HEK293T (cell line): ENCODE results near the gene CD109.

Source experiments
- BHLHE40 ChIP-seq: fragments of 450-650 bp; IDR thresholded peaks from 2 replicates; pipeline ENCODE4 v1.6.1; 2016; ENCODE audit warnings: mild to moderate bottlenecking, moderate library complexity, borderline replicate concordance
- CTBP1 ChIP-seq: fragments of 450-650 bp; IDR thresholded peaks from 2 replicates; pipeline ENCODE4 v1.6.1; 2016; ENCODE audit warnings: borderline replicate concordance
- ELF4 ChIP-seq: fragments of 450-650 bp; IDR thresholded peaks from 2 replicates; pipeline ENCODE4 v1.6.1; 2017; ENCODE audit warnings: antibody characterized with exemption
- FOXA1 ChIP-seq: fragments of 450-650 bp; IDR thresholded peaks from 2 replicates; pipeline ENCODE4 v1.6.1; 2016; ENCODE audit warnings: mild to moderate bottlenecking
- FOXK2 ChIP-seq: fragments of 450-650 bp; IDR thresholded peaks from 2 replicates; pipeline ENCODE4 v1.6.1; 2016; ENCODE audit warnings: mild to moderate bottlenecking
- L3MBTL2 ChIP-seq: fragments of 450-650 bp; conservative IDR thresholded peaks from 2 replicates; pipeline ENCODE4 v1.6.1; 2016; ENCODE audit warnings: mild to moderate bottlenecking
- NFRKB ChIP-seq: fragments of 450-650 bp; IDR thresholded peaks from 2 replicates; pipeline ENCODE4 v1.6.1; 2016; ENCODE audit warnings: mild to moderate bottlenecking, moderate library complexity
- SP1 ChIP-seq: fragments of 450-650 bp; IDR thresholded peaks from 2 replicates; pipeline ENCODE4 v1.6.1; 2017
- SUZ12 ChIP-seq: fragments of 450-650 bp; IDR thresholded peaks from 2 replicates; pipeline ENCODE4 v1.6.1; 2016; ENCODE audit warnings: mild to moderate bottlenecking
- TARDBP ChIP-seq: fragments of 450-650 bp; IDR thresholded peaks from 2 replicates; pipeline ENCODE4 v1.6.1; 2016
- ZNF384 ChIP-seq: fragments of 450-650 bp; IDR thresholded peaks from 2 replicates; pipeline ENCODE4 v1.6.1; 2016

DNA sequence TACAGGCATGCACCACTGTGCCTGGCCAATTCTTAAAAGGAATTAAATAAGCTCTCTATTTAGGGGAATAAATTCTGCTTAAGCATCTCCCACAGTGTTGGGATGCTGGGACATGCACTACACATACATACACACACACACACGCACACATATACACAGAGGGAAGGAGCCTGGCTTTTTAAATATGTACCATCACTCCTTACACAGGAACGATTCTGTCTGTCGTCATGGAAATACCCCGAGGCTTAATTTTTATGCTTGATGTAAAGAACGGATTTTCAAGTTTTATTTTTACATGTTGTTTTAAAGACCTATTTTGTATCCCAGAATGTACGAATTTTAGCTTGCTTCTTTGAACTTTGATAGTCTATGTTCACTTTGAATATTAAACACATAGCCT is 95.3 kb downstream of the CD109 start:
- TF ChIP-seq SUZ12 (no peak), ZNF384 (no peak), SP1 (no peak), FOXK2 (no peak), TARDBP (no peak), BHLHE40 (no peak), ELF4 (no peak), FOXA1 (no peak), NFRKB (no peak), L3MBTL2 (no peak), CTBP1 (no peak)
